ENCODE measurements around the gene DNAJB5. TPM values are rescaled to one million over a fixed set of nuclear protein-coding genes. Genes with fewer than 3 reads are reported as not detected.

DNAJB5 gene
- total RNA-seq, 2 donors from 2014 or later: 19.8 to 40.1 TPM

- H3K4me1 Mint-ChIP-seq: peaks cover 1% of the 10 kb centered on the region
- Histone ChIP-seq H3K4me3 (ENCODE audit: low read length) (no peak overlapping the region), H3K27me3 (ENCODE audit: control insufficient read depth, insufficient read depth, low read length, poor library complexity, severe bottlenecking) (no peaks in the 10 kb centered on the region), H3K9ac (ENCODE audit: extremely low read depth, low read length, poor library complexity, severe bottlenecking) (no peak overlapping the region), H3K27ac (ENCODE audit: low read depth, low read length) (no peak overlapping the region), H3K9me3 (ENCODE audit: control insufficient read depth, low read length) (no peaks in the 10 kb centered on the region), H3K4me1 (ENCODE audit: control insufficient read depth, insufficient read depth, low read length) (no peaks in the 10 kb centered on the region), H3K36me3 (ENCODE audit: control insufficient read depth, insufficient read depth, low read length) (no peaks in the 10 kb centered on the region)
- peaks cover 4% of the 10 kb centered on the region for H3K27me3 Mint-ChIP-seq (ENCODE audit: insufficient read depth)
- H3K9me3 Mint-ChIP-seq: no peaks in the 10 kb centered on the region
- no peak for DNase-seq
- no peak for TF ChIP-seq CTCF (conservative IDR thresholded peaks at IDR 0.05)
- no peak overlapping the region for H3K4me3 Mint-ChIP-seq
- no peak overlapping the region for H3K27ac Mint-ChIP-seq
- H3K36me3 Mint-ChIP-seq (ENCODE audit: low read depth): no peaks in the 10 kb centered on the region
- WGBS, 2 experiments (ENCODE audit: insufficient coverage in 1 of 2, insufficient read length in 1 of 2): 88 to 89% methylated on average over 6 to 7 of the region's 7 CpGs
Observed at GRCh38 chr9:34982361-34982760, 7.2 kb upstream of the DNAJB5 start.

DNA sequence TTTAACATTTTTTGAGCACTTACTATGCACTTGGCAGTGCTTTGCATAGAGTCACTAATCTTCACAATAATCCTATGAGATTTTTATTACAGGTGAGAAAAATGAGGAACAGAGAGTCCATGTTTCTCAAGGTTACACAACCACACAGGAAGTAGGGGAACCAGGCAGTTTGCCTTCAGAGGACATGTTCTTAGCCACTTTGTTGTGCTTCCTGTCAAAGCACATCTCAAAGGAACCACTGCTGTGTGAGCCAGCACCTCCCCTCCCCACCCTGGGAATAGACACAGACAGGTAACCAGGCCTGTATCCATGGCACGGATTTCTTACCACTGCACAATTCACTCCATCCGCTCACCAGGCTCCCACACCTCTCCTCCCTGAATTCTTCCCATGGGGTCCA lies 6.3 kb upstream of the DNAJB5 start:
- Histone ChIP-seq H3K27ac (ENCODE audit: low read depth, low read length) (no peak overlapping the region), H3K27me3 (ENCODE audit: control insufficient read depth, insufficient read depth, low read length, poor library complexity, severe bottlenecking) (no peaks in the 10 kb centered on the region), H3K9ac (ENCODE audit: extremely low read depth, low read length, poor library complexity, severe bottlenecking) (no peak overlapping the region), H3K4me3 (ENCODE audit: low read length) (no peak overlapping the region), H3K9me3 (ENCODE audit: control insufficient read depth, low read length) (no peaks in the 10 kb centered on the region), H3K4me1 (ENCODE audit: control insufficient read depth, insufficient read depth, low read length) (no peaks in the 10 kb centered on the region), H3K36me3 (ENCODE audit: control insufficient read depth, insufficient read depth, low read length) (no peaks in the 10 kb centered on the region)
- H3K4me1 Mint-ChIP-seq: peaks cover 1% of the 10 kb centered on the region
- TF ChIP-seq CTCF (conservative IDR thresholded peaks at IDR 0.05): no peak
- H3K9me3 Mint-ChIP-seq: no peaks in the 10 kb centered on the region
- no peak overlapping the region for H3K27ac Mint-ChIP-seq
- H3K27me3 Mint-ChIP-seq (ENCODE audit: insufficient read depth): peaks cover 4% of the 10 kb centered on the region
- H3K36me3 Mint-ChIP-seq (ENCODE audit: low read depth): no peaks in the 10 kb centered on the region
- H3K4me3 Mint-ChIP-seq: no peak overlapping the region
- WGBS, 2 experiments (ENCODE audit: insufficient coverage in 1 of 2, insufficient read length in 1 of 2): 87 to 100% methylated on average over 1 to 2 of the region's 2 CpGs
- DNase-seq: no peak

- Mint-ChIP-seq H3K9me3 (no peaks in the 10 kb centered on the region), H3K27me3 (ENCODE audit: insufficient read depth) (peaks cover 4% of the 10 kb centered on the region), H3K4me3 (no peak overlapping the region), H3K36me3 (ENCODE audit: low read depth) (no peaks in the 10 kb centered on the region), H3K27ac (no peak overlapping the region), H3K4me1 (peaks cover 5% of the 10 kb centered on the region)
- 7% methylated on average over 1 of the region's 1 CpG; no CpG with 5 or more reads in 1 of the 2 experiments for WGBS, 2 experiments (ENCODE audit: insufficient coverage in 1 of 2, insufficient read length in 1 of 2)
- no peaks in the 10 kb centered on the region for H3K9me3 ChIP-seq (ENCODE audit: control insufficient read depth, low read length)
- H3K9ac ChIP-seq (ENCODE audit: extremely low read depth, low read length, poor library complexity, severe bottlenecking): no peak overlapping the region
- no peaks in the 10 kb centered on the region for H3K4me1 ChIP-seq (ENCODE audit: control insufficient read depth, insufficient read depth, low read length)
- DNase-seq: peak; percentile 84
- H3K27me3 ChIP-seq (ENCODE audit: control insufficient read depth, insufficient read depth, low read length, poor library complexity, severe bottlenecking): no peaks in the 10 kb centered on the region
- H3K4me3 ChIP-seq (ENCODE audit: low read length): no peak overlapping the region
- TF ChIP-seq CTCF (conservative IDR thresholded peaks at IDR 0.05): no peak
- H3K36me3 ChIP-seq (ENCODE audit: control insufficient read depth, insufficient read depth, low read length): no peaks in the 10 kb centered on the region
- no peak overlapping the region for H3K27ac ChIP-seq (ENCODE audit: low read depth, low read length)
Observed at GRCh38 chr9:34984049-34984448, 5.5 kb upstream of the DNAJB5 start.

Measured in endodermal cell (in vitro differentiated cells).